ENCODE results near the gene RHOF.

RHOF gene, protein sequence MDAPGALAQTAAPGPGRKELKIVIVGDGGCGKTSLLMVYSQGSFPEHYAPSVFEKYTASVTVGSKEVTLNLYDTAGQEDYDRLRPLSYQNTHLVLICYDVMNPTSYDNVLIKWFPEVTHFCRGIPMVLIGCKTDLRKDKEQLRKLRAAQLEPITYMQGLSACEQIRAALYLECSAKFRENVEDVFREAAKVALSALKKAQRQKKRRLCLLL

DNA sequence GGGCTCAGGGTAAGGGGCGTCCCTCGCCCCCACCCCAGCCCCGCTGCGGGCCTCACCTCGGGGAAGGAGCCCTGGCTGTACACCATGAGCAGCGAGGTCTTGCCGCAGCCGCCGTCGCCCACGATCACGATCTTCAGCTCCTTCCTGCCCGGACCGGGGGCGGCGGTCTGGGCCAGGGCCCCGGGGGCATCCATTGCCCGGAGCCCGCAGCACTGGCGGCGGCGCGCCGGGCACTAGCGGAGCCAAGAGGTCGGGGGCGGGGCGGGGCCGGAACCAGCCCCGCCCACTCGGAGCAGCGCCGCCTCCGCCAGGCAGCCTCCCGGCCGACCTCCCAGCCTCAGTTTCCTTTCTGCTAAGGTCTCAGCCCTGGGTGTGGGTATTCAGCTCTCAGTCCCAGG is at the start of gene RHOF:
RHOF (minus strand) TSS at position 249 of the 398 bp plus-strand sequence; CDS start at position 194, 55 bp downstream.
- Histone ChIP-seq H3K36me3 (ENCODE audit: low read length) (no peaks in the 10 kb centered on the region), H4K20me1 (ENCODE audit: low read depth, low read length) (no peaks in the 10 kb centered on the region), H3K27me3 (ENCODE audit: low read length) (no peaks in the 10 kb centered on the region), H3K4me2 (ENCODE audit: low read depth, low read length, poor library complexity, severe bottlenecking) (peak within 1 kb of the TSS; percentile 81), H3K27ac (ENCODE audit: low read depth, low read length) (peak within 1 kb of the TSS; percentile 74), H3K4me3 (ENCODE audit: insufficient read depth, low read length, poor library complexity, severe bottlenecking) (peak within 1 kb of the TSS; percentile 85), H3K79me2 (ENCODE audit: insufficient read depth, low read length) (peaks cover 33% of the 10 kb centered on the region), H3K9me2 (replicated peaks; ENCODE audit: insufficient read depth, low read length) (no peaks in the 10 kb centered on the region), H3K9me3 (ENCODE audit: insufficient read depth, low read length) (no peaks in the 10 kb centered on the region), H3F3A (ENCODE audit: insufficient read depth) (peaks cover 31% of the 10 kb centered on the region), H2AFZ (ENCODE audit: low read depth, low read length, severe bottlenecking) (peak within 1 kb of the TSS; percentile 79), H3K9ac (ENCODE audit: low read length) (peak within 1 kb of the TSS; percentile 92)
- TF ChIP-seq, protein P1, sequence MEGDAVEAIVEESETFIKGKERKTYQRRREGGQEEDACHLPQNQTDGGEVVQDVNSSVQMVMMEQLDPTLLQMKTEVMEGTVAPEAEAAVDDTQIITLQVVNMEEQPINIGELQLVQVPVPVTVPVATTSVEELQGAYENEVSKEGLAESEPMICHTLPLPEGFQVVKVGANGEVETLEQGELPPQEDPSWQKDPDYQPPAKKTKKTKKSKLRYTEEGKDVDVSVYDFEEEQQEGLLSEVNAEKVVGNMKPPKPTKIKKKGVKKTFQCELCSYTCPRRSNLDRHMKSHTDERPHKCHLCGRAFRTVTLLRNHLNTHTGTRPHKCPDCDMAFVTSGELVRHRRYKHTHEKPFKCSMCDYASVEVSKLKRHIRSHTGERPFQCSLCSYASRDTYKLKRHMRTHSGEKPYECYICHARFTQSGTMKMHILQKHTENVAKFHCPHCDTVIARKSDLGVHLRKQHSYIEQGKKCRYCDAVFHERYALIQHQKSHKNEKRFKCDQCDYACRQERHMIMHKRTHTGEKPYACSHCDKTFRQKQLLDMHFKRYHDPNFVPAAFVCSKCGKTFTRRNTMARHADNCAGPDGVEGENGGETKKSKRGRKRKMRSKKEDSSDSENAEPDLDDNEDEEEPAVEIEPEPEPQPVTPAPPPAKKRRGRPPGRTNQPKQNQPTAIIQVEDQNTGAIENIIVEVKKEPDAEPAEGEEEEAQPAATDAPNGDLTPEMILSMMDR (IDR thresholded peaks at IDR 0.05; ENCODE audit: insufficient read depth, low read length, poor library complexity, severe bottlenecking), result no peak

DNA sequence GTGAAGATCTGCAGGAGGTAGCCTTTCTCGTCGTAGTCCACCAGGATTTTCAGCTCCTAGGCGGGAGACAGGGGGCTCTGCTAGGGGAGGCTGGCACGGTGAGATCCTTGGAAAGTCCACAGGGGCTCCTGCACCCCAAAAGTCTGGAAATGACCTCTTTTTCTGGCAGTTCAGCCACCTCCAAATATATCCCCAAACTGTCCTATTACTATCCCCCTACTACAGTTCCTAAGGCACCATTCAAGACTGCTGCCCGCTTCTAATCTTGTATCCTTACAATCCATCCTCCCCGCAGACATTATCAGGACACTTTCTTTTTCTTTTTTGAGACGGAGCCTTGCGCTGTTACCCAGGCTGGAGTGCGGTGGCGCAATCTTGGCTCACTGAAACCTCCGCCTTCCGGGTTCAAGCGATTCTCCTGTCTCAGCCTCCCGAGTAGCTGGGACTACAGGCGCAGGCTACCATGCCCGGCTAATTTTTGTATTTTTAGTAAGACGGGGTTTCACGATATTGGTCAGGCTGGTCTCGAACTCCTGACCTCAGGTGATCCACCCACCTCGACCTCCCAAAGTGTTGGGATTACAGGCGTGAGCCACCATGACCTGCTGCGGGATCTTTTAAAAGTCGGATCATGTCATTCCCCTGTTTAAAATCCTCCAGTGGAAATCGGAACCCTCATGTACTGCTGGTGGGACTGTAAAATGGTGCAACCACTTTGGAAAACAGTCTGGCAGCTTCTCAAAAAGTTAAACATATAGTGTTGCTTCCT is 46.7 kb upstream of the RHOF start:
- no peaks in the 10 kb centered on the region for H3K9me2 ChIP-seq (replicated peaks; ENCODE audit: insufficient read depth, low read length)
- no peaks in the 10 kb centered on the region for H3K9me3 ChIP-seq (ENCODE audit: insufficient read depth, low read length)
- peak overlapping the region; percentile 93 for H3K4me2 ChIP-seq (ENCODE audit: low read depth, low read length, poor library complexity, severe bottlenecking)
- no peak overlapping the region for H3K27ac ChIP-seq (ENCODE audit: low read depth, low read length)
- H3K79me2 ChIP-seq (ENCODE audit: insufficient read depth, low read length), result no peaks in the 10 kb centered on the region
- no peaks in the 10 kb centered on the region for H3K27me3 ChIP-seq (ENCODE audit: low read length)
- TF ChIP-seq, protein P1 (IDR thresholded peaks at IDR 0.05; ENCODE audit: insufficient read depth, low read length, poor library complexity, severe bottlenecking), result no peak
- TF ChIP-seq EZH2phosphoT487 (conservative IDR thresholded peaks at IDR 0.05; ENCODE audit: low read length), result no peak
- H3F3A ChIP-seq (ENCODE audit: insufficient read depth), result peaks cover 4% of the 10 kb centered on the region; the same call in 1 of the 2 replicates
- H2AFZ ChIP-seq (ENCODE audit: low read depth, low read length, severe bottlenecking), result peak overlapping the region; percentile 97
- peak overlapping the region; percentile 62 for H3K9ac ChIP-seq (ENCODE audit: low read length)
- no peaks in the 10 kb centered on the region for H4K20me1 ChIP-seq (ENCODE audit: low read depth, low read length)
- no peaks in the 10 kb centered on the region for H3K36me3 ChIP-seq (ENCODE audit: low read length)
- peak overlapping the region; percentile 57 for H3K4me3 ChIP-seq (ENCODE audit: insufficient read depth, low read length, poor library complexity, severe bottlenecking)

DNA sequence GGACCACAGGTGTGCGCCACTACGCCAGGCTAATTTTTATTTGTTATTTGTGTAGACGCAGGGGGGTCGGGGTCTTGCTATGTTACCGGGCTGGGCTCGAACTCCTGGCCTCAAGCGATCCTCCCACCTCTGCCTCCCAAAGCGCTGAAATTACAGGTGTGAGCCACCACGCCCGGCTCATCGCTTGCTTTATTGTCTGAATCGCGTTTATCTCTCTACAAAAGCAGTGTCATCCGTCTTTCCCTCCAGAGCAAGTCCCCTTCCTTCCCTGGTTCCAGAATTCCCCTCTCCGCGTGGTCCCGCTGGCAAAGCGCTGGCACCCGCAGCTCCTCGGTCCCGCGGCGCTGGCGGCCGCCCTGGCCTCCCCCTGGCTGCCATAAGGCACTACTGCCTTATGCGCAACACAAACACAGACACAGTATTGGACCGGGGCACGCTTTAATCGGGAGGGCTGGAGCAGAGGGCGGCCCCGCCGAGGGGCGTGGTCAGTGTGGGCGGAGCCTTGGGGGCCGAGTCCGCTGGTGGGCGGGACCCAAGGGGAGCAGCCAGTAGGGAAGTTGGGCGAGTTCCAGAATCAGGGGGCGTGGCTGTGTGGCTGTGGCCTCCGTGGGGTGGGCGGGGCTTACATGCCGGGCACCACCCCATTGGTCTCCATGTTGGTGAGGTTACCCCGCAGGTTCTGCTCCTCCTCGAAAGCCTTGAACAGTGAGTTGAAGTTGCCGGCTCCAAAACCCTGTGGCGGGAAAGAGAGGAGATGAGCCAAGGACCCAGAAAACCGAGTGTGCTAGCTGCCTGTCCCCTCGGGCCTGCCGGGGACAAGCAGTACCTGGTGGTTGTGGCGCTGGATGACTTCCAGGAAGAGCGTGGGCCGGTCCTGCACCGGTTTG is 45.9 kb upstream of the RHOF start:
- H3K27ac ChIP-seq (ENCODE audit: low read depth, low read length), result no peak overlapping the region
- no peaks in the 10 kb centered on the region for H4K20me1 ChIP-seq (ENCODE audit: low read depth, low read length)
- no peaks in the 10 kb centered on the region for H3K9me2 ChIP-seq (replicated peaks; ENCODE audit: insufficient read depth, low read length)
- no peaks in the 10 kb centered on the region for H3K27me3 ChIP-seq (ENCODE audit: low read length)
- peak overlapping the region; percentile 93 for H3K4me2 ChIP-seq (ENCODE audit: low read depth, low read length, poor library complexity, severe bottlenecking)
- peaks cover 4% of the 10 kb centered on the region; the same call in 1 of the 2 replicates for H3F3A ChIP-seq (ENCODE audit: insufficient read depth)
- peak overlapping the region; percentile 97 for H2AFZ ChIP-seq (ENCODE audit: low read depth, low read length, severe bottlenecking)
- no peaks in the 10 kb centered on the region for H3K9me3 ChIP-seq (ENCODE audit: insufficient read depth, low read length)
- no peaks in the 10 kb centered on the region for H3K36me3 ChIP-seq (ENCODE audit: low read length)
- H3K9ac ChIP-seq (ENCODE audit: low read length), result peak overlapping the region; percentile 62
- no peaks in the 10 kb centered on the region for H3K79me2 ChIP-seq (ENCODE audit: insufficient read depth, low read length)
- peak overlapping the region; percentile 57 for H3K4me3 ChIP-seq (ENCODE audit: insufficient read depth, low read length, poor library complexity, severe bottlenecking)
- TF ChIP-seq EZH2phosphoT487 (conservative IDR thresholded peaks at IDR 0.05; ENCODE audit: low read length), result no peak
- TF ChIP-seq, protein P1 (IDR thresholded peaks at IDR 0.05; ENCODE audit: insufficient read depth, low read length, poor library complexity, severe bottlenecking), result no peak
